Adrenal gland (tissue), 12 donors: ENCODE data around the gene BTN3A1. TPM values are rescaled to one million over a fixed set of nuclear protein-coding genes. Genes with fewer than 3 reads are reported as not detected.

ENCODE experiments used
- DNase-seq, 7 donors: peaks; one replicate each; pipeline ENCODE4 v3.0.0-alpha.2; 2019 to 2020
- H3K27ac ChIP-seq, 5 donors: fragments of 200-600 bp; sonication (generic) in 4 of 5; 1 replicate in 3 of 5; 2 replicates in 2 of 5; pipeline versions ENCODE4 v1.5.1 to v1.8.0; 2016 to 2020; ENCODE audit warnings: mild to moderate bottlenecking in 1 of 5
- H3K27me3 ChIP-seq: fragments of 200-600 bp; 2 replicates; pipeline ENCODE4 v1.8.0; 2021
- H3K36me3 ChIP-seq, 2 donors: fragments of 200-600 bp; replicated peaks in 1 of 2; 1 replicate in 1 of 2; 2 replicates in 1 of 2; pipeline versions ENCODE4 v1.5.1 to v1.8.0; 2018 to 2022
- H3K4me1 ChIP-seq, 2 donors: fragments of 200-600 bp; replicated peaks in 1 of 2; 1 replicate in 1 of 2; 2 replicates in 1 of 2; pipeline versions ENCODE4 v1.5.1 to v1.8.0; 2018 to 2021
- H3K4me3 ChIP-seq, 4 donors: fragments of 200-600 bp; sonication (generic) in 3 of 4; one replicate each; pipeline ENCODE4 v1.5.1; 2016 to 2018
- H3K9me3 ChIP-seq, 3 donors: fragments of 200-600 bp; sonication (generic) in 1 of 3; replicated peaks in 1 of 3; 1 replicate in 2 of 3; 2 replicates in 1 of 3; pipeline versions ENCODE4 v1.5.1 to v1.8.0; 2016 to 2021
- POLR2A ChIP-seq, 2 donors: fragments of 450-650 bp; IDR thresholded peaks; one replicate each; pipeline ENCODE4 v1.6.1; 2017; ENCODE audit warnings: antibody characterized with exemption in 2 of 2, mild to moderate bottlenecking in 2 of 2, moderate library complexity in 1 of 2
- WGBS, 4 donors: extraction: QIAGEN DNeasy Blood & Tissue Kit in 2 of 4; methylation state at CpG; one replicate each; pipeline versions ENCODE4 v1.1.5 to v1.1.7; 2013 to 2017; 5-methylcytosine and 5-hydroxymethylcytosine counted together
- intact Hi-C, 2 donors: fragments of 100-400 bp; cut with DNase I; formaldehyde crosslinking; loops; one replicate each; pipeline versions ENCODE4 v1.14.1 to v1.15.0; 2022 to 2023
- polyA plus RNA-seq, 3 donors: library from polyadenylated mRNA; stranded (reverse); fragments of 200-250 nt in 2 of 3; fragments of 350-450 nt in 1 of 3; fragmentation: Illumina TruSeq in 1 of 3; extraction: RNeasy Lipid Tissue Mini Kit (QIAGEN cat#74804) in 1 of 3; gene quantifications; one replicate each; pipeline ENCODE4 v1.2.3, GENCODE V29; 2013 to 2014
- total RNA-seq, 9 donors: library from RNA; depleted of rRNA in 4 of 9; stranded (reverse); fragments of >200 nt in 4 of 9; fragments of 120-200 nt in 1 of 9; fragmentation: NEBNext Ultra II Directional in 1 of 9; extraction: Animal tissue kit (Norgen Biotek cat#: 25700) in 1 of 9; gene quantifications; one replicate each; pipeline versions ENCODE4 v1.1.0 to v1.2.4, GENCODE V29; 2013 to 2023
- TF ChIP-seq, protein P1 (sequence below), 6 experiments: fragments of 450-650 bp in 4 of 6; fragments of 200-600 bp in 2 of 6; sonication (generic) in 1 of 6; IDR thresholded peaks; 1 replicate in 5 of 6; 2 replicates in 1 of 6; pipeline versions ENCODE4 v1.5.1 to v1.8.0; 2016 to 2021; ENCODE audit warnings: antibody characterized with exemption in 6 of 6, mild to moderate bottlenecking in 2 of 6, moderate library complexity in 1 of 6
- donor health status: healthy with polysubstance abuse.
- donor health status: Bipolar disorder and iron deficiency.
- donor health status: DM: yes; HTN: yes; CAD: no.
- donor health status: DM: no; HTN: no; CAD: no.
- donor health status: DM: no; HTN: no; CAD: no.
- donor health status: DM: yes; HTN: yes; CAD: no.

Gene BTN3A1
- total and polyA plus RNA-seq, 12 donors: 17.5 to 56.7 (median 38.3) TPM

DNA sequence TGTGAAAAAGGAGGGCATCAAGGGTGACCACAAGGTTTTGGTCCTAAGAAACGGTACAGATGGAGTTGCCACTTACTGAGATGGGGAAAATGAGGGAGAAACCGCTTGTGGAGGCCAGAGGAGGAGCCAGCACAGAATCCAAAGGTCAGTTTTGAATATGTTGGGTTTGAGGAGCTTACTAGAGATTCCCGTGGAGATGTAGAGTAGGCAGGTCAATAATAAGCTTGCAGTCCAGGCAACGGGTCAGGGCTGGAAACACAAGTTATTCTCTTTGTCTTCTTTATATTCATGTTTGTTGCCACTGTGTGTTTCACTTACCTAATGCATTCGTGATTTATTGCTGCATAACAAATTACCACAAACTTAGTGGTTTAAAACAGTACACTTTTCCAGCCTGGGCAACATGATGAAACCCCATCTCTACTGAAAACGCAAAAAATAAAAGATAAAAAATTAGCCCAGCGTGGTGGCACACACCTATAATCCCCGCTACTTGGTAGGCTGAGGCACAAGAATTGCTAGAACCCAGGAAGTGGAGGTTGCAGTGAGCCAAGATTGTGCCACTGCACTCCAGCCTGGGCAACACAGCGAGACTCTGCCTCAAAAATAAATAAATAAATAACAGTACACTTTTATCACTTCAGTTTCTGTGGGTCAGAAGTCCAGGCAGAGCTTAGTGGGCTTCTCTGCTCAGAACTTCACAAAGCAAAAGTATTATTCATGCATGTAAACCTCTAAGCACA, 39.8 kb upstream of the BTN3A1 start:
- TF ChIP-seq, protein P1, sequence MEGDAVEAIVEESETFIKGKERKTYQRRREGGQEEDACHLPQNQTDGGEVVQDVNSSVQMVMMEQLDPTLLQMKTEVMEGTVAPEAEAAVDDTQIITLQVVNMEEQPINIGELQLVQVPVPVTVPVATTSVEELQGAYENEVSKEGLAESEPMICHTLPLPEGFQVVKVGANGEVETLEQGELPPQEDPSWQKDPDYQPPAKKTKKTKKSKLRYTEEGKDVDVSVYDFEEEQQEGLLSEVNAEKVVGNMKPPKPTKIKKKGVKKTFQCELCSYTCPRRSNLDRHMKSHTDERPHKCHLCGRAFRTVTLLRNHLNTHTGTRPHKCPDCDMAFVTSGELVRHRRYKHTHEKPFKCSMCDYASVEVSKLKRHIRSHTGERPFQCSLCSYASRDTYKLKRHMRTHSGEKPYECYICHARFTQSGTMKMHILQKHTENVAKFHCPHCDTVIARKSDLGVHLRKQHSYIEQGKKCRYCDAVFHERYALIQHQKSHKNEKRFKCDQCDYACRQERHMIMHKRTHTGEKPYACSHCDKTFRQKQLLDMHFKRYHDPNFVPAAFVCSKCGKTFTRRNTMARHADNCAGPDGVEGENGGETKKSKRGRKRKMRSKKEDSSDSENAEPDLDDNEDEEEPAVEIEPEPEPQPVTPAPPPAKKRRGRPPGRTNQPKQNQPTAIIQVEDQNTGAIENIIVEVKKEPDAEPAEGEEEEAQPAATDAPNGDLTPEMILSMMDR (IDR thresholded peaks at IDR 0.05): no peak
- TF ChIP-seq POLR2A (IDR thresholded peaks at IDR 0.05): no peak
- H3K27ac ChIP-seq: no peak overlapping the region
- 91 to 95% (median 92%) methylated on average over 9 of the region's 9 CpGs for WGBS, 4 donors
- H3K4me3 ChIP-seq: no peak overlapping the region
- H3K4me1 ChIP-seq: peaks cover 5 to 20% of the 10 kb centered on the region in 2 donors
- intact Hi-C loops: no loop called here
- H3K27me3 ChIP-seq: no peaks in the 10 kb centered on the region
- no peaks in the 10 kb centered on the region for H3K36me3 ChIP-seq
- no peak for DNase-seq
- no peaks in the 10 kb centered on the region for H3K9me3 ChIP-seq

DNA sequence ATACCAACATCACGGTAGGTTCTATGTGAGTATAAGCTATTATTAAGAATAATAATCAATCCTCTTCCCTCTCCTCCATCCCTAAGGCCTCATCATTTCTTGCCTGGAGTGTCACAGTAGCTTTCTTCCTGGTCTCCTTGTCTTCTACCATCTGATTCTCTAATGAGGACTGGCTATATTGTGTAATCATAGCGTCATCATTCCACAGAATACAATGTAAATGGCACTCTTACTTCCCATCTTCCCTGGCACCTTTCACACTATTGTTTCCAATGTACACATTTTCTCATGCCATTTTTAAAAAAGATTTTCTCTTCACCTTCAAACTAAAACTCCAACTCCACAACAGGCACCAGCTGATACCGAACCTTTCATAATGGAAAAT, 39.2 kb upstream of the BTN3A1 start:
- no peaks in the 10 kb centered on the region for H3K27me3 ChIP-seq
- 92 to 97% (median 94%) methylated on average over 3 of the region's 3 CpGs for WGBS, 4 donors
- H3K4me1 ChIP-seq: peaks cover 5 to 20% of the 10 kb centered on the region in 2 donors
- H3K27ac ChIP-seq: no peak overlapping the region
- no peak overlapping the region for H3K4me3 ChIP-seq
- no peaks in the 10 kb centered on the region for H3K36me3 ChIP-seq
- no peak for DNase-seq
- TF ChIP-seq, protein P1 (IDR thresholded peaks at IDR 0.05): no peak
- TF ChIP-seq POLR2A (IDR thresholded peaks at IDR 0.05): no peak
- intact Hi-C loops: no loop called here
- H3K9me3 ChIP-seq: no peaks in the 10 kb centered on the region

DNA sequence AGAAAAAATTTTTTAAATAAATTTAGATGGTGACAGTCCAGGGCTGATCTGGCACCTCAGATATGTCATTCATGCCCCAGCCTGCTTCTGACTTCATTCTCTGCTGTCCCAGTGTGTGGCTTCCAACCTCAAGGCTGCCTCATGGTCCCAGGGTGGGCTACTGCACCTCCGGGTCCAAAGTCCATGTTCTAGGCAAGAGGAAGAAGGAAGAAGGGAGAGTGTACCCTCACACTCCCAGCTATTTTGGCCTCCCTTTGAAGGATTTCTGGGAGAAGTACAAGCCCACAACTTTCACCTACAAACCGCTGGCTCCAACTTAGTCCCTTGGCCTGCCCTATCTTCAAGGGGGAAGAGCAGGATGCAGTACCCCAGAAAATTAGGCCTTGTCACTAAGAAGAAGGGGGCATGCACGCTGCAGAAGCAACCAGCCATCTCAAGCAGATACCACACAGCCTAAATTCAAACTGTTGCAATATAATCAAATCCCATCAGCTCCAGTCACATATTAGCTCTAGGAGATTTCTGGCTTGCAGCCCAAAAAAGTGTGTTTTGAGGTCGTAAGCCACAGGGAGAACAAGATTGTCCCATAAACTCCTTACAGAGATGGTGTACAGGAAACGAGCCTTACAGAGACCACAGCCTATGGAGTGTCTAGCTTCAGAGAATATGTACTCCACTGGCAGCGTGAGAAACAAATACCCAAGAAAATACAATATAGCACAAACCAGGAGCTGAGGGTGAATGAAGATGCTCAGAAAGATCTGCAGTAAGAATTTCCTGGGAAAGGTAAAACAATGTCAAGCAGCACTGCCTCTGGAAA, 38.0 kb upstream of the BTN3A1 start:
- 44 to 58% (median 54%) methylated on average over 5 to 6 of the region's 6 CpGs for WGBS, 4 donors
- no peak for TF ChIP-seq POLR2A (IDR thresholded peaks at IDR 0.05)
- TF ChIP-seq, protein P1 (IDR thresholded peaks at IDR 0.05): no peak
- peaks cover 5 to 20% of the 10 kb centered on the region in 2 donors for H3K4me1 ChIP-seq
- peak overlapping the region; percentile 82 to 92 (median 83) for H3K27ac ChIP-seq
- H3K9me3 ChIP-seq: no peaks in the 10 kb centered on the region
- H3K36me3 ChIP-seq: peaks cover 0 to under 1% of the 10 kb centered on the region in 2 donors
- DNase-seq: peak in 1 of 7 donors; percentile 31
- intact Hi-C loops: no loop called here
- peak overlapping the region in 2 of 4 donors; percentile 31 to 74 for H3K4me3 ChIP-seq
- H3K27me3 ChIP-seq: no peaks in the 10 kb centered on the region

DNA sequence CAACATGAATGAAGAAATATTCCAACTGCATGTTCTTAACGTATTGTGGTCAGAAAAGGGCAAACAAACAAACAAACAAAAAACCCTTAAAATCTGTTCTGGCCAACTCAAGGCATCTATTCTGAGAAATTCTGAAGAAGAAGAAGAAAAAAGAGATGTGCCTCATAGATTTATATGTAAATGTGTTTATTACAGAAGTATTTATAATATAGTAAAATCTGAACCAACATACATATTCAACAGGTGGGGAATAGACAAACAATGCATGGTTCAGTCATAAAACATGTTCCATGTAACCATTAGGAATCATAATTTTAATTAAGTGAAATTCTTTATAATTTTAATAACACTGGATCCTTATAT, 36.5 kb upstream of the BTN3A1 start:
- WGBS, 4 donors: 0% methylated on average over 1 of the region's 1 CpG
- no peak for DNase-seq
- intact Hi-C loops: no loop called here
- H3K9me3 ChIP-seq: no peaks in the 10 kb centered on the region
- peak overlapping the region in 4 of 5 donors; percentile 82 to 92 (median 88) for H3K27ac ChIP-seq
- peaks cover 5 to 20% of the 10 kb centered on the region in 2 donors for H3K4me1 ChIP-seq
- H3K4me3 ChIP-seq: peak overlapping the region in 2 of 4 donors; percentile 31 to 74
- H3K36me3 ChIP-seq: peaks cover 0 to 11% of the 10 kb centered on the region in 2 donors
- TF ChIP-seq, protein P1 (IDR thresholded peaks at IDR 0.05): no peak
- TF ChIP-seq POLR2A (IDR thresholded peaks at IDR 0.05): no peak
- no peaks in the 10 kb centered on the region for H3K27me3 ChIP-seq
